ENCODE measurements around the gene FAM98A.

The FAM98A gene

DNA sequence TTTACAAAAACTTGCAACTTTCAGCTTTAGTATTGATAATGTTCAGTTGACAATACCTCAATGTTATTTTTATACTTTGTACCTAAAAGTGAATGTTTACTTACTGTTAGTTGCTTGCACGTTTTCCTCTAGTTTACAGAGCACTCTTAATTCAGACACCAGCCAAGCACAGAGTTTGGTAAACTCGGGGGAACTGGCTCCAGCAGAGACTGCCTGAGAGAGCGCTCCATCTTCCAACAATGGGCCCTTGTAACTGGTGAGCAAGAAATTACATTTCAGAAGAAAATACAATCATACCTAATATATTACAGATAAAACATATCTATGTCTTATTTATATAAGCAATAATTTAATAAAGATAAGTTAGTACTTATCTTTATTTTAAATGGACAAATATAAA lies 3.7 kb downstream of the FAM98A start:
- no peak for FAIRE-seq
- TF ChIP-seq TAF1 (IDR thresholded peaks at IDR 0.05; ENCODE audit: borderline replicate concordance, low read depth, low read length): no peak
- no peak for TF ChIP-seq POLR2A (IDR thresholded peaks at IDR 0.05; ENCODE audit: low read depth, low read length)
- no peak for TF ChIP-seq POLR2AphosphoS5 (IDR thresholded peaks at IDR 0.05; ENCODE audit: low read depth, low read length)

DNA sequence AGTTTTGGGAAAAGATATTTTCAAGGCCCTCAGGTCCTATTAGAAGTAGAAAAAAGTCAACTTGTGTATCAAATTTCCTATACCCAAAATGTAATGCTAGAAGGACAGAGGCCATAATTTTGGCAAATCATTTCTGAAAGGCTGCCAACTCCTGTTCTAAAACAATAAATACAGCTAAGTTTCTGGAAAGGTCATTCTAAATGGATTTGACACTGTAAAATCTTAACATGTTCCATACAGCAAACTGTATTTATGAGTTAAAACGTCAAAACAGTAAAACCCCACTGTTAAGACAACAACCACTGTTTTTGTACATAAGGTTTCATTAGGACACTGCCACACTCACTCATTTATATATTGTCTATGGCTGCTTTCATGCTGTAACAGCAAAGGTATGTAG lies 9.7 kb downstream of the FAM98A start:
- DNase-seq (ENCODE audit: insufficient read length): no peak
- TF ChIP-seq POLR2AphosphoS5 (IDR thresholded peaks at IDR 0.05; ENCODE audit: low read depth, low read length) (no peak), POLR2A (IDR thresholded peaks at IDR 0.05; ENCODE audit: low read depth, low read length) (no peak), TAF1 (IDR thresholded peaks at IDR 0.05; ENCODE audit: borderline replicate concordance, low read depth, low read length) (no peak)
- no peak for FAIRE-seq

More for the DNA sequence above, 3.7 kb downstream of the FAM98A start:
- no peak for DNase-seq (ENCODE audit: insufficient read length)

DNA sequence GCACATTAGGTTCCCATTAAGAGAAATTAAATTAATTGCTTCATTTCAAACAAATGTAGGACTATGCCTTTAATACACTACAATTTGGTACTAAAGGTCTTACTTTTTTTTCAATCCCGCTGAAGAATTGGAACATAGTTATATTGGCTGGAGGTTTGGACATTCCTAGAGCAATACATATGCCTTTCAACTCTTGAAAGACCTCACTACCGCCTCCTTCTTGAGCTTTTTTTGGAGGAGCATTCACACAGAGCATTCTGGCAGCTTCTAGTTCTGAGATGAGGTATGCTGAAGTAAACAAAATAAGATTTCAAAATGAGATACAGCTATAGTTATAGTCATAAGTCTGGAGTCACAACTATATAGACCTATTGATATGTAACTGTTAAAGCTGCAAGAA lies 10.9 kb downstream of the FAM98A start:
- FAIRE-seq (no peak), DNase-seq (ENCODE audit: insufficient read length) (no peak)
- TF ChIP-seq POLR2AphosphoS5 (IDR thresholded peaks at IDR 0.05; ENCODE audit: low read depth, low read length) (no peak), TAF1 (IDR thresholded peaks at IDR 0.05; ENCODE audit: borderline replicate concordance, low read depth, low read length) (no peak), POLR2A (IDR thresholded peaks at IDR 0.05; ENCODE audit: low read depth, low read length) (no peak)

DNA sequence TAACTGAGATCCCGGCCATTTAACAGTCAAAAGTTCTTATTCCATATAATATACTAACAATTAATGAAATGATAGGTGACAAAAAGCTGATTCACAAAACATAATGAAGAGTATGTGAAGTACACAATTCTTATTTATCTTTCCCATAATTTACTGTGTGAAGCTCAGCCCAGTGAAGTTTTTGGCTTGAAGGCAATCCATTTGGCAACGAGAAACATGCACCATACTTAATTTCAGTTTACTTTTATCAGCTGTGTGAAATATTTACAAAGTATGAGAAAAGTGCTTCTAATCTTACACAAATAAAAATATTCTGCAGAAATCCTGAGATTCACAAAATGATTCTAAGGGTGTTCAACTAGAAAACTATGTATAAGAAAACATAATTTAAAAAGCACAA lies 12.3 kb downstream of the FAM98A start:
- TF ChIP-seq TAF1 (IDR thresholded peaks at IDR 0.05; ENCODE audit: borderline replicate concordance, low read depth, low read length): no peak
- no peak for TF ChIP-seq POLR2AphosphoS5 (IDR thresholded peaks at IDR 0.05; ENCODE audit: low read depth, low read length)
- no peak for TF ChIP-seq POLR2A (IDR thresholded peaks at IDR 0.05; ENCODE audit: low read depth, low read length)
- no peak for DNase-seq (ENCODE audit: insufficient read length)
- no peak for FAIRE-seq

DNA sequence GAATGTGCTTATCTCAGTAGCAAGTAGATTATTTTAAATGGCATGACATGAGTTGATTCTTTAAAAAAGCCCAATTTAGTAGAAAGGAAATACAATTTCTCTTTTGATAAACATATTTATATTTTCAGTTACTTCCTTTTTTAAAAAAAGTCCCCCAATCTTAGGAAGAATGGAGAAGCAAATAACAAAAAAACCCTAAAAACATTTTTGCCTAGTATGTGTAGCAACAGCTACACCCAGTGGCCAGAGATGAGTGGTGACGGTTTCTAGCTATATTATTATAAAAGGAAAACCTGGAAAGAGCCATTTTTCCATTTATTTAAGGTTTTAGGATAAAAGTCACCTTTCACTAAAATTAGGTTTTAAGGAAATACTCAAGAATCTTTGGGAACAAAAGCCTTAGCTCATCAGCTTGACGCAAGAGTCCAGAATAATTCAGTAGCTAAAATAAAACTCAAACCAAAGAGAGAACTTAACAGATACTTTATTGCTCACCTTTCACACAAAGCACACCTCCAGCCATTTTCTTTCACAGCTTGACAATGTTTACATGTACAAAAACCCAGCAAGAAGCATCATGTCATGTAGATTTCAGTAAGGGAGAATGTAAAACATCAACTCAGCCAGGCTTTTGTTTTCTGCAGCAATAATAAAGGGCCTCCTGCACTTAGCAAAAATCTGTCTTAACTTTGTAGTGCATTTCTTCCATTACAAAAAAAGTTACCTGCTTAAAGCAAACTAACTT lies 15.7 kb downstream of the FAM98A start:
- FAIRE-seq: peak; percentile 76
- no peak for DNase-seq (ENCODE audit: insufficient read length)
- TF ChIP-seq POLR2A (IDR thresholded peaks at IDR 0.05; ENCODE audit: low read depth, low read length) (no peak), POLR2AphosphoS5 (IDR thresholded peaks at IDR 0.05; ENCODE audit: low read depth, low read length) (no peak), TAF1 (IDR thresholded peaks at IDR 0.05; ENCODE audit: borderline replicate concordance, low read depth, low read length) (no peak)

DNA sequence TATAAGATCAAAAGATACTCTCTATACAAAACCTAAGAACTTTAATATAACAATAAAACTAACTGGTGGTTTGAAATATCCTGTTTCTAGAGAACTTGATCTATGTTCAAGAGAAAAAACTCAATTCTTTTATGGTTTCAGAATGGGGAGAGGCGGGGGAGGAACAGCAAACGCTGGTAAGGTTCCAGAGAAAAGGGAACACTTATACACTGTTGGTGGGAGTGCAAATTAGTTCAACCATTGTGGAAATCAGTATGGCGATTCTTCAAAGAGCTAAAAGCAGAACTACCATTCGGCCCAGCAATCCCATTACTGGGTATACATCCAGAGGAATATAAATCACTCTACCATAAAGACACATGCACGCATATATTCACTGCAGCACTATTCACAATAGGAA lies 17.2 kb downstream of the FAM98A start:
- no peak for TF ChIP-seq POLR2A (IDR thresholded peaks at IDR 0.05; ENCODE audit: low read depth, low read length)
- DNase-seq (ENCODE audit: insufficient read length): no peak
- no peak for FAIRE-seq

DNA sequence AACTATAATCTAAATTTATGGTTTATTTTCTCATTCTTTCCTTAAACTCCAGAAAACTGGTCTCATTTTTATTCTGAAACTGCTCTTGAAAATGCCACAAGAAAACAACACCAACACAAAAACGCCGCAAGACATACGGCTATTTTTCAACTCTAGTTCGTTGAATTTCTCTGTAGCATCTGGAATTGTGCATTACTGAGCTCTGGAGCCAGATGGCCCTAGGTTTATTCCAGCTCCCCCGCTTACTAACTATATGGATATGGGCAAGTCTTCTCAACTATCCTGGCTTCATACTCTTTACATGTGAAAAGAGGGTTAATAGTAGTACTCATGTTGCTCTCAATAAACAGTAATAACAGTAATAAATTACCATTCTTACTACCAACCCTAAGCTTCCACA lies 19.9 kb downstream of the FAM98A start:
- DNase-seq (ENCODE audit: insufficient read length) (no peak), FAIRE-seq (no peak)
- TF ChIP-seq POLR2A (IDR thresholded peaks at IDR 0.05; ENCODE audit: low read depth, low read length): no peak
- TF ChIP-seq POLR2AphosphoS5 (IDR thresholded peaks at IDR 0.05; ENCODE audit: low read depth, low read length): no peak
- TF ChIP-seq TAF1 (IDR thresholded peaks at IDR 0.05; ENCODE audit: borderline replicate concordance, low read depth, low read length): no peak

DNA sequence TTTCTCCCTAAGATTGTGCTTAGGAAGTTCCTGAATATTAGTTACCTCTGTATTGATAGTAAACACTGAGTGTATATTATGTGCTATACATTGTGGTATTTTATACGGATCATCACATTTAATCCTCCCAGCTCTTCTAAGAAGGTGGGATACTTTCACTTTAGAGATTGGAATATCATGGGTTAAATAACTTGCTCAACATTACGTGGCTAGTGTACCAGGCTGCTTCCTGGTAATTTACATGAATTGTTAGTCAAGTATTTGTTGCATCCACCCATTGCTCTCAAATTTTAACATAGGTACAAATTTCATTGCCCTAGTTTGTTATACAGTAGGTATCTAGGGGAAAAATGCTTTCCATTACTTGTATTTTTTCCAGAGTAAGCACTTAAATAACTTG lies 21.4 kb downstream of the FAM98A start:
- FAIRE-seq: no peak
- TF ChIP-seq POLR2AphosphoS5 (IDR thresholded peaks at IDR 0.05; ENCODE audit: low read depth, low read length) (no peak), POLR2A (IDR thresholded peaks at IDR 0.05; ENCODE audit: low read depth, low read length) (no peak), TAF1 (IDR thresholded peaks at IDR 0.05; ENCODE audit: borderline replicate concordance, low read depth, low read length) (no peak)
- no peak for DNase-seq (ENCODE audit: insufficient read length)

DNA sequence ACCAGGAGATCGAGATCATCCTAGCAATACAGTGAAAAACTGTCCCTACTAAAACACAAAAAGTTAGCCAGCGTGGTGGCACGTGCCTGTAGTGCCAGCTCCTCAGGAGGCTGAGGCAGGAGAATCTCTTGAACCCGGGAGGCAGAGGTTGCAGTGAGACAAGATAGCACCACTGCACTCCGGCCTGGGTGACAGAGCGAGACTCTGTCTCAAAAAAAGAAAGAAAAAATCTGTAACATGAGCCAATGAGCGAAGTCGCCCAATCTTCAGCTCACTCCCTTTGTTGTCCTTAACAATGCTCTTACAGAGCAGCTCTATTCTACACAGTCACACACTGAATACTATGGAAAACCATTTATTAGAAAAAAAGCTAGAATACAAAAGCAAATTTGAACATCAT lies 22.0 kb downstream of the FAM98A start:
- TF ChIP-seq TAF1 (IDR thresholded peaks at IDR 0.05; ENCODE audit: borderline replicate concordance, low read depth, low read length) (no peak), POLR2A (IDR thresholded peaks at IDR 0.05; ENCODE audit: low read depth, low read length) (no peak), POLR2AphosphoS5 (IDR thresholded peaks at IDR 0.05; ENCODE audit: low read depth, low read length) (no peak)
- FAIRE-seq (no peak), DNase-seq (ENCODE audit: insufficient read length) (no peak)

DNA sequence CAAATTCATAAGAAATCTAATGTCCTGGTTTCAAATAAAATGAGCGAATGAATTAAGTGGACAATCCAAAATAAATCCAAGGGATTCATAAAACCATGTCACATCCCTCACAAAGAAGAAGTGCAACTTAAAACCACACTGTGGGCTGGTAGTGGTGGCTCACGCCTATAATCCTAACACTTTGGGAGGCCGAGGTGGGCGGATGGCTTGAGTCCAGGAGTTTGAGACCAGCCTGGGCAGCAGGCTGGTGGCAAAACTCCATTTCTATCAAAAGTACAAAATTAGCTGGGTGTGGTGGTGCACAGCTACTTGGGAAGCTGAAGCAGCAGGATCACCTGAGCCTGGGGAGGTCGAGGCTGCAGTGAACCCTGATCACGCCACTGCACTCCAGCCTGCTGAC lies 25.4 kb downstream of the FAM98A start:
- DNase-seq (ENCODE audit: insufficient read length): no peak
- TF ChIP-seq POLR2AphosphoS5 (IDR thresholded peaks at IDR 0.05; ENCODE audit: low read depth, low read length): no peak
- TF ChIP-seq TAF1 (IDR thresholded peaks at IDR 0.05; ENCODE audit: borderline replicate concordance, low read depth, low read length): no peak
- TF ChIP-seq POLR2A (IDR thresholded peaks at IDR 0.05; ENCODE audit: low read depth, low read length): no peak
- FAIRE-seq: no peak

DNA sequence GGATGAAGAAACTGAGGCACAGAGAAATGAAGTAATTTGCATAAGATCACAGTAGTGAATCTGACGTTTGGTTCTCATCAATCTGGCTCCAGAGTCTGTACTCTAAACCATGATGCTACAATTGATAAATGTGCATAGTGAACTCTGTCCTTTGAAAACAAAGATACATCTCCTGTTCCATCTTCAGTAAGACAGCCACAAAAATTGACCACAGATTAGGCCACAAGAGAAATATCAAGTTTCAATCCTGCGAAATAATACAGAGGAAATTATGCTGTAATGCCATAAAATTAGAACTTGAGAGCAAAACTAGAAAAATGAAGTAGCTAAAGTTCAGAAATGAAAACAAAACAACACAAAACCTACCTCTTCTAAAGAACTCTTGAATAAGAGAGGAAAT lies 28.4 kb downstream of the FAM98A start:
- DNase-seq (ENCODE audit: insufficient read length): no peak
- no peak for FAIRE-seq
- TF ChIP-seq POLR2AphosphoS5 (IDR thresholded peaks at IDR 0.05; ENCODE audit: low read depth, low read length): no peak
- TF ChIP-seq TAF1 (IDR thresholded peaks at IDR 0.05; ENCODE audit: borderline replicate concordance, low read depth, low read length): no peak
- TF ChIP-seq POLR2A (IDR thresholded peaks at IDR 0.05; ENCODE audit: low read depth, low read length): no peak

DNA sequence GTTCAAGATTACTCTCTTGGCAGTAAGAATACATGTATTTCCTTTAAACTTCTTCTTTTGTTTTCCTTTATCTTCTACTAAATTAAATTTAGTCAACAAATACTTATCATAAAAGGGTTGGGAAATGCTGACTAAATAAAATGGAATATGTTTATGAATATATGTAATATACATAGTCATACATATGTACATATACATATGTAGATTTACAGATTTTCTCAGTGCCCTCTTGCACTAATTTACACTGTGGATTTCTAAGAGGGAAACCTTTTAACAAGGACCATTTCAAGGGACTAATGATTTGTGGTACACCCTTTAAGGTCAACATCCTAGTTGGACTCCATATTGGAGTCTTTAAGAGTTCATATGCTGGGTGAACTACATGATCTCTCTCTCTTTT lies 37.2 kb downstream of the FAM98A start:
- TF ChIP-seq TAF1 (IDR thresholded peaks at IDR 0.05; ENCODE audit: borderline replicate concordance, low read depth, low read length): no peak
- TF ChIP-seq POLR2AphosphoS5 (IDR thresholded peaks at IDR 0.05; ENCODE audit: low read depth, low read length): no peak
- no peak for FAIRE-seq
- DNase-seq (ENCODE audit: insufficient read length): no peak

DNA sequence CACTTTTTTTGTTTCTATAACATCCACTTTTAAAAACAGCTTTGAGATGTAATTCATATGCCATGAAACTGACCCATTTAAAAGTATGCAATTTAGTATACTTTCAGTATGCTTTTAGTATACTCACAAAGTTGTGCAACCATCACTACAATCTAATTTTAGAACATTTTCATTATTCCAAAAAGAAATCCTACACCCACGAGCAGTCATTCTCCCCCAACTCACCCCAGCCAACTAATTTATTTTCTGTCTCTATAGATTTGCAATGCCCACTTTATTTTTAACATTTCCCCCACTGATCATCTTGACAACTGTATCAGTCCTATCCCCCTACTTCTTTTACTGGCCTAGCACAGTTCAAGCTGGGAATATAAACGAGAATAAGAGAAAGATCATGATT lies 39.1 kb downstream of the FAM98A start:
- FAIRE-seq: peak; percentile 14
- no peak for TF ChIP-seq TAF1 (IDR thresholded peaks at IDR 0.05; ENCODE audit: borderline replicate concordance, low read depth, low read length)
- DNase-seq (ENCODE audit: insufficient read length): no peak
